SK-N-SH treated with all-trans-retinoic acid at 6 μM for 48 hours (cell line): Measurements from ENCODE around the gene NID1.
"Not testable (repeated sequence)": the region's sequence is repeated elsewhere in the genome, so short reads cannot be mapped to it uniquely, and the experiment has no call there.

ENCODE experiments used
- ARNTL ChIP-seq: fragments of 450-650 bp; formaldehyde crosslinking; IDR thresholded peaks from 2 replicates; pipeline ENCODE4 v1.5.0; 2020; ENCODE audit warnings: low read depth, mild to moderate bottlenecking, moderate library complexity, borderline replicate concordance
- CSDC2 ChIP-seq: fragments of 250-450 bp; sonication (Bioruptor Pico); IDR thresholded peaks from 2 replicates; pipeline ENCODE4 v1.5.0; 2020; ENCODE audit warnings: mild to moderate bottlenecking, moderate library complexity
- ESRRG ChIP-seq: fragments of 250-450 bp; sonication (Bioruptor Pico); IDR thresholded peaks from 2 replicates; pipeline ENCODE4 v1.6.1; 2021; ENCODE audit warnings: mild to moderate bottlenecking
- OSR1 ChIP-seq: fragments of 250-450 bp; sonication (Bioruptor Pico); IDR thresholded peaks from 2 replicates; pipeline ENCODE4 v1.8.0; 2022; ENCODE audit warnings: moderate library complexity, mild to moderate bottlenecking, inconsistent platforms
- SNAI2 ChIP-seq: fragments of 250-450 bp; sonication (Bioruptor Pico); IDR thresholded peaks from 2 replicates; pipeline ENCODE4 v1.5.0; 2020; ENCODE audit warnings: mild to moderate bottlenecking, moderate library complexity
- TCF4 ChIP-seq: fragments of 250-450 bp; sonication (Bioruptor Pico); IDR thresholded peaks from 2 replicates; pipeline ENCODE4 v1.8.0; 2021; ENCODE audit warnings: mild to moderate bottlenecking, moderate library complexity, borderline replicate concordance
- TOX ChIP-seq: fragments of 250-450 bp; sonication (Bioruptor Pico); IDR thresholded peaks from 2 replicates; pipeline ENCODE4 v1.8.0; 2021; ENCODE audit warnings: mild to moderate bottlenecking, moderate library complexity, borderline replicate concordance
- TSHZ2 ChIP-seq: fragments of 250-450 bp; sonication (Bioruptor Pico); IDR thresholded peaks from 2 replicates; pipeline ENCODE4 v1.5.0; 2020; ENCODE audit warnings: mild to moderate bottlenecking, moderate library complexity
- ZC3H10 ChIP-seq: fragments of 250-450 bp; sonication (Bioruptor Pico); IDR thresholded peaks from 2 replicates; pipeline ENCODE4 v1.5.1; 2021; ENCODE audit warnings: mild to moderate bottlenecking, moderate library complexity
- ZFP3 ChIP-seq: fragments of 250-450 bp; sonication (Bioruptor Pico); IDR thresholded peaks from 2 replicates; pipeline ENCODE4 v1.5.0; 2020; ENCODE audit warnings: mild to moderate bottlenecking, moderate library complexity
- ZFP30 ChIP-seq: fragments of 450-650 bp; formaldehyde crosslinking; IDR thresholded peaks from 2 replicates; pipeline ENCODE4 v1.5.0; 2022; ENCODE audit warnings: mild to moderate bottlenecking, moderate library complexity
- ZNF565 ChIP-seq: fragments of 450-650 bp; formaldehyde crosslinking; conservative IDR thresholded peaks from 2 replicates; pipeline ENCODE4 v1.5.0; 2020; ENCODE audit warnings: low read depth, mild to moderate bottlenecking, moderate library complexity
- TF ChIP-seq, protein P1 (sequence below): fragments of 250-450 bp; sonication (Bioruptor Pico); IDR thresholded peaks from 2 replicates; pipeline ENCODE4 v1.8.0; 2020; ENCODE audit warnings: mild to moderate bottlenecking, moderate library complexity, borderline replicate concordance

GRCh38 chr1:236078077-236078476 lies 13.2 kb upstream of the NID1 start:
- not testable (repeated sequence) for TF ChIP-seq TSHZ2, CSDC2, ZFP3, TCF4, SNAI2, ZFP30, TOX, ESRRG, ARNTL, ZC3H10, OSR1, ZNF565 (CRISPR knock-in tag)
- TF ChIP-seq, protein P1, sequence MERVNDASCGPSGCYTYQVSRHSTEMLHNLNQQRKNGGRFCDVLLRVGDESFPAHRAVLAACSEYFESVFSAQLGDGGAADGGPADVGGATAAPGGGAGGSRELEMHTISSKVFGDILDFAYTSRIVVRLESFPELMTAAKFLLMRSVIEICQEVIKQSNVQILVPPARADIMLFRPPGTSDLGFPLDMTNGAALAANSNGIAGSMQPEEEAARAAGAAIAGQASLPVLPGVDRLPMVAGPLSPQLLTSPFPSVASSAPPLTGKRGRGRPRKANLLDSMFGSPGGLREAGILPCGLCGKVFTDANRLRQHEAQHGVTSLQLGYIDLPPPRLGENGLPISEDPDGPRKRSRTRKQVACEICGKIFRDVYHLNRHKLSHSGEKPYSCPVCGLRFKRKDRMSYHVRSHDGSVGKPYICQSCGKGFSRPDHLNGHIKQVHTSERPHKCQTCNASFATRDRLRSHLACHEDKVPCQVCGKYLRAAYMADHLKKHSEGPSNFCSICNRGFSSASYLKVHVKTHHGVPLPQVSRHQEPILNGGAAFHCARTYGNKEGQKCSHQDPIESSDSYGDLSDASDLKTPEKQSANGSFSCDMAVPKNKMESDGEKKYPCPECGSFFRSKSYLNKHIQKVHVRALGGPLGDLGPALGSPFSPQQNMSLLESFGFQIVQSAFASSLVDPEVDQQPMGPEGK (CRISPR knock-in tag): not testable (repeated sequence)
